Mesendoderm (in vitro differentiated cells): Measurements from ENCODE around the gene POLR2F.
A peak's percentile ranks its signal among the peaks of the same experiment; 100 is the strongest.

ENCODE experiments used
- DNase-seq: peaks from one replicate; pipeline ENCODE4 v3.0.0; 2013
- H2AK5ac ChIP-seq: 2 replicates; pipeline ENCODE4 v1.6.1; 2013; ENCODE audit warnings: low read length, inconsistent platforms
- H2BK120ac ChIP-seq: 2 replicates; pipeline ENCODE4 v1.6.1; 2013; ENCODE audit warnings: low read depth, mild to moderate bottlenecking, low read length, moderate library complexity, mixed read lengths
- H2BK15ac ChIP-seq: replicated peaks from 2 replicates; pipeline ENCODE4 v1.6.1; 2013; ENCODE audit warnings: low read depth, mild to moderate bottlenecking, moderate library complexity
- H2BK5ac ChIP-seq: 2 replicates; pipeline ENCODE4 v1.6.1; 2013; ENCODE audit warnings: low read length, inconsistent platforms
- H3K18ac ChIP-seq: 2 replicates; pipeline ENCODE4 v1.6.1; 2013; ENCODE audit warnings: mild to moderate bottlenecking, low read length, mixed read lengths
- H3K23ac ChIP-seq: one replicate; pipeline ENCODE4 v1.6.1; 2013; ENCODE audit warnings: low read length
- H3K27ac ChIP-seq: 2 replicates; pipeline ENCODE4 v1.5.1; 2013; ENCODE audit warnings: low read depth, mild to moderate bottlenecking, inconsistent platforms, low read length, moderate library complexity
- H3K27me3 ChIP-seq: 2 replicates; pipeline ENCODE4 v1.6.1; 2013; ENCODE audit warnings: low read length, control low read depth, mild to moderate bottlenecking, inconsistent platforms; ENCODE audit not compliant: insufficient read depth, poor library complexity
- H3K36me3 ChIP-seq: 2 replicates; pipeline ENCODE4 v1.6.1; 2013; ENCODE audit warnings: low read length, inconsistent platforms; ENCODE audit not compliant: control insufficient read depth, insufficient read depth
- H3K4ac ChIP-seq: one replicate; pipeline ENCODE4 v1.6.1; 2013; ENCODE audit warnings: low read depth, mild to moderate bottlenecking, low read length, moderate library complexity
- H3K4me1 ChIP-seq: 2 replicates; pipeline ENCODE4 v1.6.1; 2013; ENCODE audit warnings: low read depth, low read length, inconsistent platforms; ENCODE audit not compliant: control insufficient read depth
- H3K4me2 ChIP-seq: 2 replicates; pipeline ENCODE4 v1.6.1; 2013; ENCODE audit warnings: low read length
- H3K4me3 ChIP-seq: 2 replicates; pipeline ENCODE4 v1.5.1; 2013; ENCODE audit warnings: mild to moderate bottlenecking, low read length
- H3K56ac ChIP-seq: one replicate; pipeline ENCODE4 v1.6.1; 2013; ENCODE audit warnings: low read length
- H3K79me1 ChIP-seq: 2 replicates; pipeline ENCODE4 v1.6.1; 2013; ENCODE audit warnings: low read length, inconsistent platforms
- H3K79me2 ChIP-seq: 2 replicates; pipeline ENCODE4 v1.6.1; 2013; ENCODE audit warnings: mild to moderate bottlenecking, low read length; ENCODE audit not compliant: control insufficient read depth, insufficient read depth
- H3K9ac ChIP-seq: 2 replicates; pipeline ENCODE4 v1.6.1; 2013; ENCODE audit warnings: low read length, inconsistent platforms
- H4K5ac ChIP-seq: one replicate; pipeline ENCODE4 v1.6.1; 2013; ENCODE audit warnings: low read length
- H4K8ac ChIP-seq: one replicate; pipeline ENCODE4 v1.6.1; 2013; ENCODE audit warnings: low read depth, mild to moderate bottlenecking, control low read depth, low read length, moderate library complexity
- WGBS: extraction: QIAGEN DNeasy Blood & Tissue Kit; methylation state at CpG from one replicate; pipeline ENCODE4 v1.1.7; 2013; ENCODE audit warnings: low lambda C conversion rate, missing lambda C conversion rate; ENCODE audit not compliant: insufficient coverage; ENCODE audit errors: extremely low coverage; 5-methylcytosine and 5-hydroxymethylcytosine counted together

The POLR2F gene

GRCh38 chr22:37926771-37927636 lies 26.5 kb upstream of the POLR2F start:
- H3K27ac ChIP-seq, result no peak overlapping the region

GRCh38 chr22:37927637-37927936 lies 25.9 kb upstream of the POLR2F start:
- no peak overlapping the region for H3K56ac ChIP-seq
- no peaks in the 10 kb centered on the region for H3K27me3 ChIP-seq
- no peak for DNase-seq
- no peak overlapping the region for H2BK5ac ChIP-seq
- no peaks in the 10 kb centered on the region for H3K4me1 ChIP-seq
- H3K4ac ChIP-seq, result no peak overlapping the region
- H3K27ac ChIP-seq, result no peak overlapping the region
- no peak overlapping the region for H3K23ac ChIP-seq
- H2AK5ac ChIP-seq, result no peak overlapping the region
- H2BK120ac ChIP-seq, result no peak overlapping the region
- no peak overlapping the region for H3K18ac ChIP-seq
- H3K4me3 ChIP-seq, result no peak overlapping the region
- no peaks in the 10 kb centered on the region for H3K79me2 ChIP-seq
- peaks cover 7% of the 10 kb centered on the region for H3K36me3 ChIP-seq
- no peak overlapping the region for H4K8ac ChIP-seq
- H3K4me2 ChIP-seq, result no peak overlapping the region
- no peak overlapping the region for H4K5ac ChIP-seq
- no CpG with 5 or more reads among the region's 5 CpGs for WGBS
- no peaks in the 10 kb centered on the region for H3K79me1 ChIP-seq
- H2BK15ac ChIP-seq, result no peak overlapping the region
- no peak overlapping the region for H3K9ac ChIP-seq

More at GRCh38 chr22:37926771-37927636, 26.5 kb upstream of the POLR2F start:
- Histone ChIP-seq H3K4me2 (no peak overlapping the region), H3K4me1 (no peaks in the 10 kb centered on the region), H2BK5ac (no peak overlapping the region), H4K5ac (no peak overlapping the region), H2AK5ac (no peak overlapping the region), H3K4ac (no peak overlapping the region), H3K23ac (no peak overlapping the region), H4K8ac (no peak overlapping the region), H3K9ac (no peak overlapping the region), H3K79me1 (no peaks in the 10 kb centered on the region), H3K18ac (no peak overlapping the region), H3K56ac (no peak overlapping the region), H3K36me3 (peaks cover 7% of the 10 kb centered on the region), H3K79me2 (no peaks in the 10 kb centered on the region), H3K4me3 (no peak overlapping the region), H3K27me3 (no peaks in the 10 kb centered on the region), H2BK120ac (no peak overlapping the region), H2BK15ac (no peak overlapping the region)
- no CpG with 5 or more reads among the region's 32 CpGs for WGBS
- no peak for DNase-seq

- no peak overlapping the region for H4K8ac ChIP-seq
- no peaks in the 10 kb centered on the region for H3K4me1 ChIP-seq
- H3K27me3 ChIP-seq, result no peaks in the 10 kb centered on the region
- no peak overlapping the region for H3K56ac ChIP-seq
- no peak overlapping the region for H4K5ac ChIP-seq
- H2BK120ac ChIP-seq, result no peak overlapping the region
- H3K18ac ChIP-seq, result no peak overlapping the region
- no peak overlapping the region for H2BK15ac ChIP-seq
- H3K4me3 ChIP-seq, result no peak overlapping the region
- H3K23ac ChIP-seq, result no peak overlapping the region
- whole genome bisulfite sequencing, result no CpG with 5 or more reads among the region's 5 CpGs
- no peak overlapping the region for H2BK5ac ChIP-seq
- H2AK5ac ChIP-seq, result no peak overlapping the region
- H3K36me3 ChIP-seq, result peaks cover 9% of the 10 kb centered on the region
- no peak overlapping the region for H3K4ac ChIP-seq
- H3K79me1 ChIP-seq, result no peaks in the 10 kb centered on the region
- H3K79me2 ChIP-seq, result no peaks in the 10 kb centered on the region
- H3K27ac ChIP-seq, result no peak overlapping the region
- no peak overlapping the region for H3K4me2 ChIP-seq
- DNase-seq, result no peak
- H3K9ac ChIP-seq, result no peak overlapping the region
Observed at GRCh38 chr22:37929390-37929789, 24.1 kb upstream of the POLR2F start.

GRCh38 chr22:37930270-37930951 lies 23.1 kb upstream of the POLR2F start:
- Histone ChIP-seq H2BK5ac (no peak overlapping the region), H3K4me3 (no peak overlapping the region), H3K27ac (no peak overlapping the region), H2AK5ac (no peak overlapping the region), H3K79me2 (no peaks in the 10 kb centered on the region), H3K4ac (no peak overlapping the region), H3K56ac (no peak overlapping the region), H3K9ac (no peak overlapping the region), H3K4me2 (no peak overlapping the region), H2BK120ac (no peak overlapping the region), H3K27me3 (no peaks in the 10 kb centered on the region), H3K18ac (no peak overlapping the region), H3K79me1 (no peaks in the 10 kb centered on the region), H2BK15ac (no peak overlapping the region), H4K5ac (no peak overlapping the region), H3K4me1 (no peaks in the 10 kb centered on the region), H3K36me3 (peaks cover 7% of the 10 kb centered on the region), H3K23ac (no peak overlapping the region), H4K8ac (no peak overlapping the region)
- peak; percentile 56 for DNase-seq
- WGBS, result no CpG with 5 or more reads among the region's 11 CpGs

GRCh38 chr22:37930952-37931440 lies 22.5 kb upstream of the POLR2F start:
- Histone ChIP-seq H2AK5ac (no peak overlapping the region), H3K4me2 (no peak overlapping the region), H3K18ac (no peak overlapping the region), H2BK15ac (no peak overlapping the region), H2BK120ac (no peak overlapping the region), H3K4me3 (no peak overlapping the region), H3K36me3 (peaks cover 7% of the 10 kb centered on the region), H3K9ac (no peak overlapping the region), H3K23ac (no peak overlapping the region), H3K27me3 (no peaks in the 10 kb centered on the region), H3K79me2 (no peaks in the 10 kb centered on the region), H2BK5ac (no peak overlapping the region), H3K4ac (no peak overlapping the region), H3K56ac (no peak overlapping the region), H3K4me1 (no peaks in the 10 kb centered on the region), H3K27ac (no peak overlapping the region), H4K5ac (no peak overlapping the region), H3K79me1 (no peaks in the 10 kb centered on the region), H4K8ac (no peak overlapping the region)
- DNase-seq, result no peak
- WGBS, result no CpG with 5 or more reads among the region's 2 CpGs
